ENCODE data around the gene GNB1L. TPM values are rescaled to one million over a fixed set of nuclear protein-coding genes. Genes with fewer than 3 reads are reported as not detected.
A peak's percentile ranks its signal among the peaks of the same experiment; 100 is the strongest.

The GNB1L gene
- total and polyA plus RNA-seq, 2 of the 13 experiments (the other 11 are each of a cell fraction or from before 2014, with no cell fraction given), result 2.5 to 7.4 TPM

DNA sequence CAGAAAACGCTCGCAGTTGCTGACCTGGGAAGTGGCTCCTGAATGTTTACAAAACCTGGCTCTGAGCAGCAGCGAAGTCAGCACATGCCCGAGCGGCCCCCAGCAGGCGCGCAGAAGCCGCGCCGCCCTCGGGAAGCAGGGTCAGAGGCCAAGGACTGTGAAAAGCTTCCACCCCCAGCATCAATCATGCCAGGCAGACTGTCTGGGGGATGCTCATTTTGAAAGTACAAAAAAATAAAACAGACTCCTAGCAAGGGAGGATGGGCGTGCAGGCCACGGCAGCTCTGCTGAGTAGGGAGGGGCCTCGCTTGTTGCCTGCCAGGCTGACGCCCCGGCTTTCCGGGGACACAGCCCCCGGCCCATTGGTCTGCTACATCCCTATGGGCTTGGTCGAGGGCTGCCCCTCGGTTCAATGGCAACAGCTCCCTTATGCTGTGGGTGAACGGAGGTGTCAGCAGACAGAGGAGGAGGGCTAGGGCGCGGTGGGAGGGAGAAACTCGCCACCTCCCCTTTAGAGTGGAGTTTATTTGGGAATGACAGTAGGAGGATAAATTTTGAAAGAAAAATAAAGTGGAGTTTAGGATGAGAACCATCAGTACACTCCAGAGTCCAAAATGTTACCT lies 37.7 kb upstream of the GNB1L start (continued):
- TF ChIP-seq ZNF18 (CRISPR knock-in tag; IDR thresholded peaks at IDR 0.05; ENCODE audit: insufficient replicate concordance), result peak; percentile 95
- no peak for TF ChIP-seq PHB2 (IDR thresholded peaks at IDR 0.05; ENCODE audit: partially characterized antibody)
- peak; percentile 91 for TF ChIP-seq HINFP (CRISPR knock-in tag; IDR thresholded peaks at IDR 0.05; ENCODE audit: low read depth)
- TF ChIP-seq STAT5B (CRISPR knock-in tag; IDR thresholded peaks at IDR 0.05), result no peak
- TF ChIP-seq, protein P1, sequence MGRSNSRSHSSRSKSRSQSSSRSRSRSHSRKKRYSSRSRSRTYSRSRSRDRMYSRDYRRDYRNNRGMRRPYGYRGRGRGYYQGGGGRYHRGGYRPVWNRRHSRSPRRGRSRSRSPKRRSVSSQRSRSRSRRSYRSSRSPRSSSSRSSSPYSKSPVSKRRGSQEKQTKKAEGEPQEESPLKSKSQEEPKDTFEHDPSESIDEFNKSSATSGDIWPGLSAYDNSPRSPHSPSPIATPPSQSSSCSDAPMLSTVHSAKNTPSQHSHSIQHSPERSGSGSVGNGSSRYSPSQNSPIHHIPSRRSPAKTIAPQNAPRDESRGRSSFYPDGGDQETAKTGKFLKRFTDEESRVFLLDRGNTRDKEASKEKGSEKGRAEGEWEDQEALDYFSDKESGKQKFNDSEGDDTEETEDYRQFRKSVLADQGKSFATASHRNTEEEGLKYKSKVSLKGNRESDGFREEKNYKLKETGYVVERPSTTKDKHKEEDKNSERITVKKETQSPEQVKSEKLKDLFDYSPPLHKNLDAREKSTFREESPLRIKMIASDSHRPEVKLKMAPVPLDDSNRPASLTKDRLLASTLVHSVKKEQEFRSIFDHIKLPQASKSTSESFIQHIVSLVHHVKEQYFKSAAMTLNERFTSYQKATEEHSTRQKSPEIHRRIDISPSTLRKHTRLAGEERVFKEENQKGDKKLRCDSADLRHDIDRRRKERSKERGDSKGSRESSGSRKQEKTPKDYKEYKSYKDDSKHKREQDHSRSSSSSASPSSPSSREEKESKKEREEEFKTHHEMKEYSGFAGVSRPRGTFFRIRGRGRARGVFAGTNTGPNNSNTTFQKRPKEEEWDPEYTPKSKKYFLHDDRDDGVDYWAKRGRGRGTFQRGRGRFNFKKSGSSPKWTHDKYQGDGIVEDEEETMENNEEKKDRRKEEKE (IDR thresholded peaks at IDR 0.05), result no peak
- peak; percentile 80 for TF ChIP-seq REPIN1 (CRISPR knock-in tag; IDR thresholded peaks at IDR 0.05; ENCODE audit: borderline replicate concordance, low read depth)
- TF ChIP-seq BRF2 (CRISPR knock-in tag; IDR thresholded peaks at IDR 0.05), result peak; percentile 97
- TF ChIP-seq, protein P2, sequence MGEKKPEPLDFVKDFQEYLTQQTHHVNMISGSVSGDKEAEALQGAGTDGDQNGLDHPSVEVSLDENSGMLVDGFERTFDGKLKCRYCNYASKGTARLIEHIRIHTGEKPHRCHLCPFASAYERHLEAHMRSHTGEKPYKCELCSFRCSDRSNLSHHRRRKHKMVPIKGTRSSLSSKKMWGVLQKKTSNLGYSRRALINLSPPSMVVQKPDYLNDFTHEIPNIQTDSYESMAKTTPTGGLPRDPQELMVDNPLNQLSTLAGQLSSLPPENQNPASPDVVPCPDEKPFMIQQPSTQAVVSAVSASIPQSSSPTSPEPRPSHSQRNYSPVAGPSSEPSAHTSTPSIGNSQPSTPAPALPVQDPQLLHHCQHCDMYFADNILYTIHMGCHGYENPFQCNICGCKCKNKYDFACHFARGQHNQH (CRISPR knock-in tag; IDR thresholded peaks at IDR 0.05), result peak; percentile 95
- TF ChIP-seq KDM4B (CRISPR knock-in tag; IDR thresholded peaks at IDR 0.05), result no peak
- peak; percentile 99 for TF ChIP-seq ZMAT3 (CRISPR knock-in tag; conservative IDR thresholded peaks at IDR 0.05)
- no peak for TF ChIP-seq RBM39 (IDR thresholded peaks at IDR 0.05; ENCODE audit: low read depth, low read length, poor library complexity, severe bottlenecking)
- no peak for TF ChIP-seq ZNF550 (CRISPR knock-in tag; IDR thresholded peaks at IDR 0.05; ENCODE audit: borderline replicate concordance)
- TF ChIP-seq DMAP1 (CRISPR knock-in tag; IDR thresholded peaks at IDR 0.05), result no peak
- no peak for TF ChIP-seq ZNF850 (CRISPR knock-in tag; conservative IDR thresholded peaks at IDR 0.05)
- TF ChIP-seq ZNF776 (CRISPR knock-in tag; IDR thresholded peaks at IDR 0.05), result peak; percentile 95
- no peak for TF ChIP-seq NBN (conservative IDR thresholded peaks at IDR 0.05)
- TF ChIP-seq ZBTB46 (CRISPR knock-in tag; IDR thresholded peaks at IDR 0.05; ENCODE audit: borderline replicate concordance), result no peak
- TF ChIP-seq HCFC1 (IDR thresholded peaks at IDR 0.05; ENCODE audit: low read depth, low read length), result no peak
- peak; percentile 85 for TF ChIP-seq MYC (CRISPR knock-in tag; IDR thresholded peaks at IDR 0.05; ENCODE audit: borderline replicate concordance)

All from HepG2 (cell line).